Neural cell (in vitro differentiated cells): Measurements from ENCODE around the gene CAPN10.

Source experiments
- EZH2 ChIP-seq: fragments of 200-600, 300-800 bp; shearing (Covaris generic), sonication (generic); IDR thresholded peaks from 2 replicates; pipeline ENCODE4 v1.6.1; 2014; ENCODE audit warnings: antibody characterized with exemption, low read length, borderline replicate concordance, mild to moderate bottlenecking; ENCODE audit not compliant: insufficient read depth, poor library complexity, severe bottlenecking
- RAD21 ChIP-seq: fragments of 450-650 bp; conservative IDR thresholded peaks from 2 replicates; pipeline ENCODE4 v1.6.1; 2014; ENCODE audit warnings: antibody characterized with exemption, mild to moderate bottlenecking, moderate library complexity
- TF ChIP-seq, protein P1 (sequence below): fragments of 450-650 bp; IDR thresholded peaks from 2 replicates; pipeline ENCODE4 v1.5.1; 2014; ENCODE audit warnings: antibody characterized with exemption, mild to moderate bottlenecking, moderate library complexity; ENCODE audit not compliant: poor library complexity, severe bottlenecking
- TF ChIP-seq, protein P2 (sequence below): IDR thresholded peaks from 2 replicates; pipeline ENCODE4 v1.6.1; 2012; ENCODE audit warnings: borderline replicate concordance

DNA sequence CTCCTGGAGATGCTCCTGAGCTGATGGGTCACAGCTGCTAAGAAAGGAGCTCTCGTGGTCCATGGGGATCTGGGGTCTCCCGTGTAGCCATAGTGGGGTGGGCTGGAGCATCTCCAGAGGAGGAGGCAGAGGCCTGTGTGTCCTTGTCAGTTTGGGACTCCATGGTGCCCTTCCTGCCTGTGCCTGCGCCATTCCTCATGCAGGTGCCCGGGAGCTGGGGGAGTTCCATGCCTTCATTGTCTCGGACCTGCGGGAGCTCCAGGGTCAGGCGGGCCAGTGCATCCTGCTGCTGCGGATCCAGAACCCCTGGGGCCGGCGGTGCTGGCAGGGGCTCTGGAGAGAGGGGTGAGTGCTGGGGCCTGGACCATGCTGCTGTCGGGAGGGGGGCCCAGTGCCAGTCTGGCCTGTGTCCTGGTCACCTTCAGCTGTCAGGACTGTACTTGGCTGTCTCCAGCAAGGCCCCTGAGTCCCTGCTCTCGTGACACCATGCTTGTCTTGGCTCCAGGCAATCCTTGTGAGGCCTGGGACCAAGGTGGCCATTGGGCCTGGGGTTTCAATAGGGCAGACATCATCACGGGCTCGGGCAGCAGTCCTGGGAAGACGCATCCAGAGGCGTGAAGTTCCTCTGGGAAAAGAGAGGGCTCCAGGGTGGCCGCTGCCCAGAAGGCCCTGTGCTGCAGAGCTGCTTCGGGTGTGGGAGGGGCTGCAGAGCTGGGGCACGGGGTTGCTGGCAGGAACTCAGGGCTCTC, 7.3 kb downstream of the CAPN10 start:
- TF ChIP-seq, protein P1, sequence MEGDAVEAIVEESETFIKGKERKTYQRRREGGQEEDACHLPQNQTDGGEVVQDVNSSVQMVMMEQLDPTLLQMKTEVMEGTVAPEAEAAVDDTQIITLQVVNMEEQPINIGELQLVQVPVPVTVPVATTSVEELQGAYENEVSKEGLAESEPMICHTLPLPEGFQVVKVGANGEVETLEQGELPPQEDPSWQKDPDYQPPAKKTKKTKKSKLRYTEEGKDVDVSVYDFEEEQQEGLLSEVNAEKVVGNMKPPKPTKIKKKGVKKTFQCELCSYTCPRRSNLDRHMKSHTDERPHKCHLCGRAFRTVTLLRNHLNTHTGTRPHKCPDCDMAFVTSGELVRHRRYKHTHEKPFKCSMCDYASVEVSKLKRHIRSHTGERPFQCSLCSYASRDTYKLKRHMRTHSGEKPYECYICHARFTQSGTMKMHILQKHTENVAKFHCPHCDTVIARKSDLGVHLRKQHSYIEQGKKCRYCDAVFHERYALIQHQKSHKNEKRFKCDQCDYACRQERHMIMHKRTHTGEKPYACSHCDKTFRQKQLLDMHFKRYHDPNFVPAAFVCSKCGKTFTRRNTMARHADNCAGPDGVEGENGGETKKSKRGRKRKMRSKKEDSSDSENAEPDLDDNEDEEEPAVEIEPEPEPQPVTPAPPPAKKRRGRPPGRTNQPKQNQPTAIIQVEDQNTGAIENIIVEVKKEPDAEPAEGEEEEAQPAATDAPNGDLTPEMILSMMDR, result no peak
- no peak for TF ChIP-seq EZH2
- TF ChIP-seq, protein P2, sequence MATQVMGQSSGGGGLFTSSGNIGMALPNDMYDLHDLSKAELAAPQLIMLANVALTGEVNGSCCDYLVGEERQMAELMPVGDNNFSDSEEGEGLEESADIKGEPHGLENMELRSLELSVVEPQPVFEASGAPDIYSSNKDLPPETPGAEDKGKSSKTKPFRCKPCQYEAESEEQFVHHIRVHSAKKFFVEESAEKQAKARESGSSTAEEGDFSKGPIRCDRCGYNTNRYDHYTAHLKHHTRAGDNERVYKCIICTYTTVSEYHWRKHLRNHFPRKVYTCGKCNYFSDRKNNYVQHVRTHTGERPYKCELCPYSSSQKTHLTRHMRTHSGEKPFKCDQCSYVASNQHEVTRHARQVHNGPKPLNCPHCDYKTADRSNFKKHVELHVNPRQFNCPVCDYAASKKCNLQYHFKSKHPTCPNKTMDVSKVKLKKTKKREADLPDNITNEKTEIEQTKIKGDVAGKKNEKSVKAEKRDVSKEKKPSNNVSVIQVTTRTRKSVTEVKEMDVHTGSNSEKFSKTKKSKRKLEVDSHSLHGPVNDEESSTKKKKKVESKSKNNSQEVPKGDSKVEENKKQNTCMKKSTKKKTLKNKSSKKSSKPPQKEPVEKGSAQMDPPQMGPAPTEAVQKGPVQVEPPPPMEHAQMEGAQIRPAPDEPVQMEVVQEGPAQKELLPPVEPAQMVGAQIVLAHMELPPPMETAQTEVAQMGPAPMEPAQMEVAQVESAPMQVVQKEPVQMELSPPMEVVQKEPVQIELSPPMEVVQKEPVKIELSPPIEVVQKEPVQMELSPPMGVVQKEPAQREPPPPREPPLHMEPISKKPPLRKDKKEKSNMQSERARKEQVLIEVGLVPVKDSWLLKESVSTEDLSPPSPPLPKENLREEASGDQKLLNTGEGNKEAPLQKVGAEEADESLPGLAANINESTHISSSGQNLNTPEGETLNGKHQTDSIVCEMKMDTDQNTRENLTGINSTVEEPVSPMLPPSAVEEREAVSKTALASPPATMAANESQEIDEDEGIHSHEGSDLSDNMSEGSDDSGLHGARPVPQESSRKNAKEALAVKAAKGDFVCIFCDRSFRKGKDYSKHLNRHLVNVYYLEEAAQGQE, result no peak
- no peak for TF ChIP-seq RAD21
